Skeletal muscle tissue (tissue), 4 donors: Measurements from ENCODE around the gene PALLD. TPM values are rescaled to one million over a fixed set of nuclear protein-coding genes. Genes with fewer than 3 reads are reported as not detected.

Experiments
- H3K27ac ChIP-seq: one replicate; pipeline ENCODE4 v1.7.0; 2013; ENCODE audit warnings: mild to moderate bottlenecking, low read depth, low read length, inconsistent platforms
- H3K27me3 ChIP-seq, 3 donors: one replicate each; pipeline ENCODE4 v1.7.0; 2013; ENCODE audit warnings: low read length in 3 of 3; ENCODE audit not compliant: control insufficient read depth in 3 of 3, insufficient read depth in 3 of 3
- H3K36me3 ChIP-seq, 3 donors: one replicate each; pipeline ENCODE4 v1.7.0; 2013; ENCODE audit warnings: low read length in 3 of 3; ENCODE audit not compliant: control insufficient read depth in 3 of 3, insufficient read depth in 3 of 3
- H3K4me1 ChIP-seq, 3 donors: one replicate each; pipeline ENCODE4 v1.7.0; 2013; ENCODE audit warnings: low read length in 3 of 3, mild to moderate bottlenecking in 3 of 3; ENCODE audit not compliant: control insufficient read depth in 3 of 3, insufficient read depth in 3 of 3
- H3K4me3 ChIP-seq, 3 donors: one replicate each; pipeline ENCODE4 v1.7.0; 2013; ENCODE audit warnings: low read length in 3 of 3
- H3K9ac ChIP-seq, 3 donors: one replicate each; pipeline ENCODE4 v1.7.0; 2013; ENCODE audit warnings: low read length in 3 of 3, mild to moderate bottlenecking in 3 of 3, moderate library complexity in 2 of 3, low read depth in 1 of 3
- H3K9me3 ChIP-seq, 3 donors: one replicate each; pipeline ENCODE4 v1.7.0; 2013; ENCODE audit warnings: low read length in 3 of 3; ENCODE audit not compliant: control insufficient read depth in 3 of 3
- total RNA-seq: library from RNA; depleted of rRNA; stranded (reverse); fragments of >200 nt; gene quantifications from one replicate; pipeline ENCODE4 v1.2.3, GENCODE V29; 2014
- donor health status: Osteomylitis.

The PALLD gene
- total RNA-seq, 1 donor from 2014 or later: 140 TPM

GRCh38 chr4:168580228-168580627, 83.4 kb downstream of the PALLD start:
- peaks cover 0 to 1% (median 0%) of the 10 kb centered on the region in 3 donors for H3K4me1 ChIP-seq
- H3K27ac ChIP-seq: no peak overlapping the region
- no peaks in the 10 kb centered on the region for H3K9me3 ChIP-seq
- H3K9ac ChIP-seq: no peak overlapping the region
- no peak overlapping the region for H3K4me3 ChIP-seq
- no peaks in the 10 kb centered on the region for H3K36me3 ChIP-seq
- no peaks in the 10 kb centered on the region for H3K27me3 ChIP-seq

GRCh38 chr4:168584321-168584771, 87.5 kb downstream of the PALLD start:
- Histone ChIP-seq H3K36me3 (no peaks in the 10 kb centered on the region), H3K9ac (no peak overlapping the region), H3K27ac (no peak overlapping the region), H3K4me1 (peaks cover 13 to 23% (median 20%) of the 10 kb centered on the region in 3 donors), H3K4me3 (no peak overlapping the region), H3K27me3 (no peaks in the 10 kb centered on the region), H3K9me3 (no peaks in the 10 kb centered on the region)

GRCh38 chr4:168585168-168586091, 88.6 kb downstream of the PALLD start:
- Histone ChIP-seq H3K36me3 (no peaks in the 10 kb centered on the region), H3K9me3 (no peaks in the 10 kb centered on the region), H3K27me3 (no peaks in the 10 kb centered on the region), H3K4me3 (no peak overlapping the region), H3K4me1 (peaks cover 13 to 23% (median 20%) of the 10 kb centered on the region in 3 donors), H3K27ac (no peak overlapping the region), H3K9ac (no peak overlapping the region)

- H3K4me1 ChIP-seq: peaks cover 13 to 23% (median 20%) of the 10 kb centered on the region in 3 donors
- H3K9me3 ChIP-seq: no peaks in the 10 kb centered on the region
- no peak overlapping the region for H3K9ac ChIP-seq
- H3K27me3 ChIP-seq: no peaks in the 10 kb centered on the region
- peak overlapping the region in 1 of 3 donors; percentile 39 for H3K4me3 ChIP-seq
- H3K36me3 ChIP-seq: no peaks in the 10 kb centered on the region
- H3K27ac ChIP-seq: peak overlapping the region; percentile 16
These were observed 90.1 kb downstream of the PALLD start for GRCh38 chr4:168586926-168587325.

GRCh38 chr4:168587411-168588125, 90.7 kb downstream of the PALLD start:
- peaks cover 13 to 23% (median 20%) of the 10 kb centered on the region in 3 donors for H3K4me1 ChIP-seq
- no peak overlapping the region for H3K9ac ChIP-seq
- H3K36me3 ChIP-seq: no peaks in the 10 kb centered on the region
- H3K27me3 ChIP-seq: no peaks in the 10 kb centered on the region
- H3K4me3 ChIP-seq: no peak overlapping the region
- H3K9me3 ChIP-seq: no peaks in the 10 kb centered on the region
- H3K27ac ChIP-seq: peak overlapping the region; percentile 32

GRCh38 chr4:168588916-168589531, 92.2 kb downstream of the PALLD start:
- Histone ChIP-seq H3K27ac (no peak overlapping the region), H3K4me3 (no peak overlapping the region), H3K27me3 (no peaks in the 10 kb centered on the region), H3K36me3 (no peaks in the 10 kb centered on the region), H3K4me1 (peaks cover 13 to 27% (median 20%) of the 10 kb centered on the region in 3 donors), H3K9me3 (no peaks in the 10 kb centered on the region), H3K9ac (no peak overlapping the region)

- no peaks in the 10 kb centered on the region for H3K36me3 ChIP-seq
- H3K27me3 ChIP-seq: no peaks in the 10 kb centered on the region
- H3K4me3 ChIP-seq: no peak overlapping the region
- no peak overlapping the region for H3K9ac ChIP-seq
- no peak overlapping the region for H3K27ac ChIP-seq
- H3K4me1 ChIP-seq: peaks cover 5 to 18% (median 6%) of the 10 kb centered on the region in 3 donors
- no peaks in the 10 kb centered on the region for H3K9me3 ChIP-seq
These were observed 95.8 kb downstream of the PALLD start for GRCh38 chr4:168592676-168593075.

GRCh38 chr4:168593399-168593798, 96.5 kb downstream of the PALLD start:
- no peaks in the 10 kb centered on the region for H3K36me3 ChIP-seq

GRCh38 chr4:168594121-168594520, 97.3 kb downstream of the PALLD start:
- Histone ChIP-seq H3K36me3 (no peaks in the 10 kb centered on the region), H3K9ac (no peak overlapping the region), H3K27ac (no peak overlapping the region), H3K4me1 (peaks cover 0 to 10% (median 3%) of the 10 kb centered on the region in 3 donors), H3K27me3 (no peaks in the 10 kb centered on the region), H3K9me3 (no peaks in the 10 kb centered on the region), H3K4me3 (no peak overlapping the region)

More at GRCh38 chr4:168593399-168593798, 96.5 kb downstream of the PALLD start:
- Histone ChIP-seq H3K27ac (no peak overlapping the region), H3K27me3 (no peaks in the 10 kb centered on the region), H3K4me1 (peaks cover 0 to 13% (median 3%) of the 10 kb centered on the region in 3 donors), H3K9ac (no peak overlapping the region), H3K4me3 (no peak overlapping the region), H3K9me3 (no peaks in the 10 kb centered on the region)
